GM11168 (cell line): Measurements from ENCODE around the gene BTK.

Experiments
- in situ Hi-C: fragments of 300-500 bp; cut with MboI; formaldehyde crosslinking; loops from one replicate; pipeline ENCODE4 v1.12.0; 2022; ENCODE audit warnings: low sequenced_read_pairs; ENCODE audit not compliant: unreplicated experiment

Gene BTK

GRCh38 chrX:101385795-101386541 is at the start of gene BTK:
BTK (minus strand) TSS chrX:101386191; CDS start chrX:101375284, 10,907 bp downstream.
- in situ Hi-C loops: no loop called here

DNA sequence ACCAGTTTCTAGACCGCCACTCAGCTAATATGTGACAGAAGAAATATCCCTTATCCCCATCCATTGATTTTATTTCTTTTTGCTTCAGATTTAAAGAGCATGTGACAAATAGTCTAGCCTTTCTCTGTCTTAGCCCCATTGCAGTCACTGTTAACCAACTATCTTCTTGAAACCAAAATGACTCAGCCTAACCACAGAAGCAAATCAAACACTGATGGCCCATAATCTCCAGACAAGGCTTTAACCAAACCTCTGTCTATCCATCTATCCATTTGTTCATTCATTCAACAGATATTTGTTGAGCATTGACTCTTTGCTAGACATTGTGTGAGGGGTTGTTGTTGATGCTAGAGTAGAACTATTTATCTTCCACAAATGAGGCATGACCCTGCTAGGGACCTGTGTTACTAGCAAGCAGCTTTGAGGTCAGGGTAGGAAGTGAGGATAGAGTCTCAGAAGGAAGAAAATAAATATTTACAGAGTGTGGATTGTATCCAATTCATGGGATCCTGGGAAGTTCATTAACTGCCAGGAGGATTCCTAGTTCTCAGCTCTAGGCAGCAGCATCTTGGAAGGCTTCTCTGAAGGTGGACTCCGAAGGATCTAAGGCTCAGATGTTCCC is 44.6 kb upstream of the BTK start:
- in situ Hi-C loops: no loop called here

DNA sequence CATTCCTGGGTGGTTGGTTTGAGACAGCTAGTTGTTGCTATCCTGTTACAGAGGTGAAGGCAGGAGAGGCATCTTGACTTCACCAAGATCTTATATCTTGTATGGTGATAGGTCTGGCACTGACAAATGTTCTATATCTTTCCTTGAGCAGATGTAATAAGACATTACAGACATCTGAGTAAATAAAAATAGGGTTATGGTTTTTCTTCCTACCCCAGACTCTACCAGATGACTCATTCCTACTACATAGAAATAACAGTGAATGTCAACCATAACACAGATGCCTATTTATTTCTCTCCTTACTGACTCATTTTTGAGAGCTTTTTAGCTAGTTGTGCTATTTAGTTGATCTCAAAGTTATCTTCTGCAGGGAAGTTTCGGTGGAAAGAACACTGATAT is 43.9 kb upstream of the BTK start:
- in situ Hi-C loops: loop anchor here (10.0 kb wide), 1 partner anchor 365 kb away; no protein-coding TSS in a partner anchor

- in situ Hi-C loops: loop anchor here (10.0 kb wide), 1 partner anchor 367 kb away; no protein-coding TSS in a partner anchor
These were observed 42.0 kb upstream of the BTK start for GRCh38 chrX:101427954-101428353.

- in situ Hi-C loops: no loop called here
These were observed 33.5 kb upstream of the BTK start for GRCh38 chrX:101419489-101419888.

DNA sequence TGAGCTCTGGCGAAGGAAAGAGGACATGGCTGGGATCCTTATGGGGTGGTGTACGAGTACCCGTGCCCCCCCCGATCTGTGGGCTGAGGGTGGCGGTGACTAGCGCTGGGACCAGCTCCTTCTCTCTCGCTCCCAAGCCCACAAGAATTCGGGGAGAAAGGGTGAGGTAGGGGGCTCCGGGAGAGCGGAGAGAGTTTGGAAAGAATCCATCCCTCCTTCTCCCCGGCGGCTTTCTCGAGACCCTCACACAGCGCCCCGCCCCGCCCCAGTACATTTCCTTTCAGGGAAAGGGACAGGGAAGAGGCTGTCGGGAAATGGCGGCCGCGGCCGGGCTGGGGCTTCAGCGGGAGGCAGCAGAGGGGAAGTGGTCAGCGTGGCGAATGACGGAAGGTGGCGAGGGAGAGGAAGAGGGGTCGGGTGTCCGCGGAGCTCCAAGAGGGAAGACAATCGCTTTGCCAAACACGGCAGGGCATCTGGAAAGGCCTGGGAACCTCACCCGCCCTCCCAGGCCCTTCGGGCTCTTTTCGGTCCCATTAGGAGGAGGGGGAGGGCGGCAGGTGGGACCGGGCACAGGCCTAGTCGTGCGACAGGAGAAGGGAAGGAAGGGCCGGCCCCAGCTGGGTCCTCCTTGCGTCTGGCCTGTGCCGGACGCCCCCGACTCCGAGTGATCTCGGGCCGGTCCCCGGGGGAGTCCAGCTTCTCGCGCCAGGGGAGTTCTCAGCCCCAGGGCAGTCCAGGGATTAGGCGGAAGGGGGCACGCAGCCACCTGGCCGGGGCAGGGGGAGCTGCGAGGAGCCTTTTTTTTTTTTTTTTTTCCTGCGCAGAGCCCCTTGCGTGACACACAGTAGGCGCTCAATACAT is 32.2 kb upstream of the BTK start:
- in situ Hi-C loops: no loop called here

- in situ Hi-C loops: no loop called here
These were observed 31.2 kb upstream of the BTK start for GRCh38 chrX:101417190-101417589.

DNA sequence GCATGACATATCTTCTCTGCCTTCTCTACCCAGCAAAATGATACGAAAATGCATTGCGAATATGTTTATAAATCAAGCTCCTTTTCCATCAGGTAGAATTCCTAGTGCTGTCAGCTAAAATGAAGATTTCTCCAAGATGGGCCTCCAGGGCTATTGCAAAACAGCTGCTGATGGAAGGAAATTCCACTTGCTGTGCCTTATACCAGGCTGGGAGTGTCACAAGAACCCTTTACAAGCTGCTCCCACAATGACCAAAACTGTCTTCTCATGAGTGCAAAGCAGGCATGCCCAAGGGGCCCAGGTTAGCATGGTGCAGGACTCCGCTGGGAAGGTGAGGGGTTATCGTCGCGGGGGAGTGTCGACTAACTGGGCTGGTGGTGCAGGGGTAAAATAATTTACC is 30.7 kb upstream of the BTK start:
- in situ Hi-C loops: no loop called here

DNA sequence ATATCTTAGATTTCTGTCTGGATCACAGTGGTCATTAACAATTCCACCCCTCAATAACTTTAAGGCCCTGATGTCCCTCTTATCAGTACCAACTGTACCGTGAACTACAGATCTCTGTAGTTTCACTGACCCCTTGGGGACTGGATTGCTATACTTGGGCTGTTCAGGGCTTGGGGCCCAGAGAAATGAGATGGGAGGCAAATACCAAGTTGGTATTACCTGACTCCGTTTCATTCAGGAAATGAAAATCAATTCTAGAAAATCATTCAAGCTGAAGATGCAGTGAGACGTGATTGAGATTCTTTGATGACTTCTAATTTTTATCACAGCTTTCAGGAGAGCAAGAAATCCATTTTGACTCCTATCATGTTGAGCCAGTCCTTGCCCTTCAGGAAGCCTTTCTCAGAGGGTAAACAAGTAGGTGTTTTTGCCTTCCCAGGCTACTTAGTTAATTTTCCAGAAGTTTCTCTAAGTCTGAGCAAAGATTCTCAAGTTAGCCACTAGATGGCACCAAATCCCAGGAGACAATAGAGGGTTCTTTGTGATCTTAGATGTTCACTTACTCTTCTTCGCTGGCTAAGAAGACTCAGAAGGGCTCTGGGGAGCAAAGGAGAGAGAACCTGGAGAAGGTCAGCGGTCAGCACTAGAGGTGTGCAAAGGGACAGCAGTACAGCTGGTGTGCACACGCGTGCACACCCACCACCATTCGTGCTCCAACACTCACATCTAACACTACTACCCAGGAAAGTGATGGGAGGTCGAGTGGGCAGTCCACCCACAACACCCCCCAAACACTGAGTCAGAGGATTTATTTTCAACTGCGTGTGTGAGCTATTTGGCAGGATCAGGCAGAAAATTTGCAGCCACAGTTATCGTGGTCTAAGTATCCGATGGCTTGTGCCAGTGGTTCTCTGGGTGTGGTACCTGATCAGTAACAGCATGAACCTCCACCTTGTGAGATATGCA is 29.5 kb upstream of the BTK start:
- in situ Hi-C loops: no loop called here

DNA sequence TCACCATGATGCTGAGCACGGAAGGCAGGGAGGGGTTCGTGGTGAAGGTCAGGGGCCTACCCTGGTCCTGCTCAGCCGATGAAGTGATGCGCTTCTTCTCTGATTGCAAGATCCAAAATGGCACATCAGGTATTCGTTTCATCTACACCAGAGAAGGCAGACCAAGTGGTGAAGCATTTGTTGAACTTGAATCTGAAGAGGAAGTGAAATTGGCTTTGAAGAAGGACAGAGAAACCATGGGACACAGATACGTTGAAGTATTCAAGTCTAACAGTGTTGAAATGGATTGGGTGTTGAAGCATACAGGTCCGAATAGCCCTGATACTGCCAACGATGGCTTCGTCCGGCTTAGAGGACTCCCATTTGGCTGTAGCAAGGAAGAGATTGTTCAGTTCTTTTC is 26.0 kb upstream of the BTK start:
- in situ Hi-C loops: no loop called here

GRCh38 chrX:101410461-101410860 is 24.5 kb upstream of the BTK start:
- in situ Hi-C loops: no loop called here

- in situ Hi-C loops: no loop called here
These were observed 23.1 kb upstream of the BTK start for GRCh38 chrX:101409043-101409442.

GRCh38 chrX:101408532-101408841 is 22.5 kb upstream of the BTK start:
- in situ Hi-C loops: no loop called here

- in situ Hi-C loops: no loop called here
These were observed 21.9 kb upstream of the BTK start, which contains the start of the genes GLA and HNRNPH2 for GRCh38 chrX:101407748-101408531. GLA (minus strand) TSS chrX:101407925; CDS start chrX:101407903, 22 bp downstream. HNRNPH2 (plus strand) TSS chrX:101408222; CDS start chrX:101411989, 3,767 bp downstream.

DNA sequence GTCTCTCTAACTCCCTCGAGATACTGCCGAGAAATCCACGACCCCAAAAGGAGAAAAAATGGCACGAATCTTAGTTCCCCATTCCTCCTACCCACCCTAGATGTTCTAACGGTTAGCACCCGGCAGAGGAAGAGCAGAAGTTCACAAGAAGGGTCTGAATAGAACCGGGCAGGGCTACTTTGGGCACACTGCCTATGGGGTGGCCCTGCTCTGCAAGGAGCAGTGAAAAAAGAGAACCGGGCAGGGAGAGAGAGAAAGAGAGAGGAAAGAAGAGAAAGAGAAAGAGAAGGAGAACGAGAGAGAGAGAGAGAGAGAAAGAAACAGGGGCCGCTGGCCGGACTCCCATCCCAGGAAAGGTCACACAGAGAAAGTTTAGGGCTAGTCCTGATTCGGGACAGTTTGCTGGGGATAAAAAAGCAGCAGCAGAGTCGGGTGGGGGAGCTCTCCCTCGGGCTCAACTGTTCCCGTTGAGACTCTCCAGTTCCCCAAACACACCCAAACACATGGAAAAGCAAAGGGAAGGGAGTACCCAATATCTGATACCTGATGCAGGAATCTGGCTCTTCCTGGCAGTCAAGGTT is 21.3 kb upstream of the BTK start:
- in situ Hi-C loops: no loop called here

DNA sequence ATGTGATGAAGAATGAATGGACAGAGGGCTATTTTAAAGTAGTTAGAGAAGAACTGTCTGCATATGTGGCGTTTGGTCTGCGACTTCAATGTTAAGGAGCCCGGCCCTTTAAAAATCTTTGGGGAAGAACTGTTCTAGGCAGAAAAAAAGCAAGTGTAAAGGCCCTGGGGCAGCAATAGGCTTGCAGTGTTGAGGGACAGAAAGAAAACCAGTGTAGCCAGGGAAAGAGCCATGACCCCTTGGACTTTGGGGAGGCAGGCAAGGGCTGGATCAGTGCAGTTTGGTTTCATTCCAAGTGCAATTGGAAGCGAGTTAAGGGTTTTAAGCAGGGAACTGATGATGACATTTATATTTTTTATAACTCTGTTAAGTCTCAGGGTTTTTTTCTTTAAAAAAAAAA is 13.8 kb upstream of the BTK start:
- in situ Hi-C loops: no loop called here

DNA sequence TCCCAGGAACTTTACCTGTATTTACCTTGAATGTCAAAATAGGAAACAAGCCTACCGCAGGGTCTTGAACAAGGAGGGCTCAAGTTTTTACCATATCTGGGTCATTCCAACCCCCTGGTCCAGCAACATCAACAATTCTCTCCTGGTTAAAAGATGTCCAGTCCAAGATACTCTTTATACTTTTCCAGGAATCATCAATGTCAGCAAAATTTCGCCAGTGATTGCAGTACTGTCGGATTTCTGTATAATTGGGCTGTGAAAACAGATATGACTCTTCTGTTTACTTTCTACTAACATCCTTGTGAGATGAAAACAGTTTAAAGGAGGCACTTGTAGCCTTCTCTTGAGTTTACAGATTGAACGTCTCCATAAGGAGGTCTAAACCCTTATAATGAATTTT is 12.7 kb upstream of the BTK start:
- in situ Hi-C loops: no loop called here

GRCh38 chrX:101397779-101398178 is 11.8 kb upstream of the BTK start:
- in situ Hi-C loops: no loop called here

- in situ Hi-C loops: no loop called here
These were observed 9.8 kb upstream of the BTK start for GRCh38 chrX:101395789-101396188.
